H1 (cell line): Measurements from ENCODE around the gene PARP16. TPM values are rescaled to one million over a fixed set of nuclear protein-coding genes. Genes with fewer than 3 reads are reported as not detected.

Experiments used
- CTCF ChIA-PET: fragments of 300-600 bp; sonication (Branson Sonifier 250); formaldehyde crosslinking; loops from one replicate; lab custom pipeline; 2021; ENCODE audit not compliant: partially characterized antibody; lab: Charles Lee
- POLR2A ChIA-PET: fragments of 300-600 bp; sonication (Branson Sonifier 250); formaldehyde crosslinking; loops from one replicate; lab custom pipeline; 2021; ENCODE audit warnings: inconsistent platforms; ENCODE audit not compliant: partially characterized antibody; lab: Charles Lee
- DNase-seq, 2 experiments: peaks; one replicate each; pipeline versions ENCODE4 v3.0.0 to v3.0.0-alpha.2; 2010 to 2022; ENCODE audit warnings: low spot score in 2 of 2, low read depth in 1 of 2, mixed read lengths in 1 of 2
- FAIRE-seq: peaks from 2 replicates; lab custom pipeline; 2011; peaks lifted over from hg19 to GRCh38; lab: Jason Lieb, UNC
- H2AFZ ChIP-seq: 2 replicates; pipeline ENCODE4 v1.8.1; 2012; ENCODE audit warnings: low read length, inconsistent platforms
- H2AK5ac ChIP-seq: 2 replicates; pipeline ENCODE4 v1.6.1; 2013; ENCODE audit warnings: low read depth, low read length
- H2BK120ac ChIP-seq: replicated peaks from 2 replicates; pipeline ENCODE3; 2013; ENCODE audit warnings: low read depth, low read length, inconsistent platforms
- H2BK12ac ChIP-seq: 2 replicates; pipeline ENCODE4 v1.6.1; 2013; ENCODE audit warnings: low read depth, low read length
- H2BK15ac ChIP-seq: 2 replicates; pipeline ENCODE4 v1.6.1; 2013; ENCODE audit warnings: low read length
- H2BK20ac ChIP-seq: 2 replicates; pipeline ENCODE4 v1.6.1; 2013; ENCODE audit warnings: low read length
- H2BK5ac ChIP-seq: 2 replicates; pipeline ENCODE4 v1.6.1; 2013; ENCODE audit warnings: low read depth, low read length
- H3K14ac ChIP-seq: 2 replicates; pipeline ENCODE4 v1.6.1; 2013; ENCODE audit warnings: inconsistent platforms; ENCODE audit not compliant: insufficient read length
- H3K18ac ChIP-seq: 2 replicates; pipeline ENCODE4 v1.6.1; 2013; ENCODE audit warnings: low read length; ENCODE audit errors: extremely low read depth
- H3K23ac ChIP-seq: 2 replicates; pipeline ENCODE4 v1.6.1; 2013; ENCODE audit warnings: inconsistent platforms; ENCODE audit not compliant: insufficient read length
- H3K23me2 ChIP-seq: 2 replicates; pipeline ENCODE4 v1.6.1; 2013; ENCODE audit warnings: low read depth, low read length
- H3K27ac ChIP-seq: 2 replicates; pipeline ENCODE4 v1.6.1; 2011; ENCODE audit warnings: low read depth, low read length, inconsistent platforms
- H3K27me3 ChIP-seq, 4 experiments: replicated peaks in 1 of 4; 1 replicate in 1 of 4; 2 replicates in 3 of 4; pipeline versions ENCODE4 v1.6.1 to v1.8.1; 2011 to 2013; ENCODE audit warnings: low read length in 3 of 4, mild to moderate bottlenecking in 3 of 4, inconsistent platforms in 2 of 4, mixed read lengths in 2 of 4, moderate library complexity in 1 of 4; ENCODE audit not compliant: control insufficient read depth in 3 of 4, insufficient read depth in 3 of 4; ENCODE audit errors: extremely low read depth in 1 of 4
- H3K36me3 ChIP-seq, 4 experiments: 2 replicates each; pipeline versions ENCODE4 v1.6.1 to v1.8.1; 2011 to 2013; ENCODE audit warnings: mild to moderate bottlenecking in 4 of 4, low read length in 3 of 4, moderate library complexity in 2 of 4, control low read depth in 1 of 4, inconsistent platforms in 1 of 4; ENCODE audit not compliant: insufficient read depth in 4 of 4, control insufficient read depth in 2 of 4
- H3K4ac ChIP-seq: replicated peaks from 2 replicates; pipeline ENCODE3; 2013; ENCODE audit warnings: low read length, low read depth, mixed read lengths, inconsistent platforms; ENCODE audit not compliant: insufficient read length
- H3K4me1 ChIP-seq, 4 experiments: replicated peaks in 1 of 4; 1 replicate in 1 of 4; 2 replicates in 3 of 4; pipeline versions ENCODE4 v1.6.1 to v1.8.1; 2011 to 2013; ENCODE audit warnings: low read length in 3 of 4, inconsistent platforms in 2 of 4, mixed read lengths in 1 of 4; ENCODE audit not compliant: insufficient read depth in 4 of 4, control insufficient read depth in 3 of 4
- H3K4me2 ChIP-seq, 2 experiments: 2 replicates each; pipeline versions ENCODE4 v1.6.1 to v1.8.1; 2011 to 2013; ENCODE audit warnings: low read depth in 2 of 2, low read length in 2 of 2, control low read depth in 1 of 2, inconsistent platforms in 1 of 2, mild to moderate bottlenecking in 1 of 2; ENCODE audit not compliant: insufficient read depth in 1 of 2
- H3K4me3 ChIP-seq, 4 experiments: fragments of 200-600, 300-600 bp in 1 of 4; sonication (generic), shearing (Covaris generic), sonication (Bioruptor Twin) in 1 of 4; 2 replicates each; pipeline versions ENCODE4 v1.5.1 to v1.8.1; 2011 to 2016; ENCODE audit warnings: low read length in 4 of 4, low read depth in 3 of 4, control low read depth in 2 of 4, inconsistent platforms in 2 of 4, mild to moderate bottlenecking in 2 of 4, mixed read lengths in 1 of 4, moderate library complexity in 1 of 4; ENCODE audit not compliant: insufficient read depth in 2 of 4; ENCODE audit errors: extremely low read depth in 1 of 4
- H3K56ac ChIP-seq: replicated peaks from 2 replicates; pipeline ENCODE3; 2013; ENCODE audit warnings: low read depth, mild to moderate bottlenecking, mixed read lengths, low read length, inconsistent platforms; ENCODE audit not compliant: insufficient read length
- H3K79me1 ChIP-seq: 2 replicates; pipeline ENCODE4 v1.6.1; 2013; ENCODE audit warnings: low read depth, low read length, control low read depth
- H3K79me2 ChIP-seq, 2 experiments: 2 replicates each; pipeline versions ENCODE4 v1.6.1 to v1.8.1; 2012 to 2013; ENCODE audit warnings: low read length in 2 of 2, mild to moderate bottlenecking in 2 of 2, inconsistent platforms in 1 of 2; ENCODE audit not compliant: insufficient read depth in 2 of 2, control insufficient read depth in 1 of 2
- H3K9ac ChIP-seq, 4 experiments: replicated peaks in 1 of 4; 1 replicate in 1 of 4; 2 replicates in 3 of 4; pipeline versions ENCODE4 v1.6.1 to v1.8.1; 2011 to 2013; ENCODE audit warnings: low read depth in 3 of 4, low read length in 3 of 4, control low read depth in 2 of 4, mild to moderate bottlenecking in 2 of 4, moderate library complexity in 2 of 4, inconsistent platforms in 1 of 4; ENCODE audit errors: extremely low read depth in 1 of 4
- H3K9me3 ChIP-seq, 2 experiments: 2 replicates each; pipeline versions ENCODE4 v1.6.1 to v1.8.1; 2012 to 2013; ENCODE audit warnings: mild to moderate bottlenecking in 2 of 2, moderate library complexity in 2 of 2, control low read depth in 1 of 2, inconsistent platforms in 1 of 2, low read depth in 1 of 2, low read length in 1 of 2, mixed read lengths in 1 of 2; ENCODE audit not compliant: insufficient read depth in 2 of 2
- H4K20me1 ChIP-seq, 2 experiments: replicated peaks in 1 of 2; 2 replicates each; pipeline versions ENCODE3 to v1.8.1; 2011 to 2013; ENCODE audit warnings: inconsistent platforms in 2 of 2, low read length in 2 of 2, mild to moderate bottlenecking in 1 of 2; ENCODE audit not compliant: insufficient read depth in 2 of 2, control insufficient read depth in 1 of 2
- H4K5ac ChIP-seq: 2 replicates; pipeline ENCODE4 v1.6.1; 2013; ENCODE audit warnings: low read length, low read depth, mixed read lengths, inconsistent platforms; ENCODE audit not compliant: insufficient read length
- H4K8ac ChIP-seq: 2 replicates; pipeline ENCODE4 v1.8.0; 2013; ENCODE audit warnings: mild to moderate bottlenecking, moderate library complexity, low read length, inconsistent platforms; ENCODE audit not compliant: insufficient read depth; ENCODE audit errors: extremely low read depth
- H4K91ac ChIP-seq: replicated peaks from 2 replicates; pipeline ENCODE3; 2013; ENCODE audit warnings: low read length, mixed read lengths, inconsistent platforms; ENCODE audit not compliant: insufficient read length
- CBX5 ChIP-seq: fragments of 300-800, 300-1000 bp; sonication (generic); IDR thresholded peaks from 2 replicates; pipeline ENCODE4 v1.7.1; 2016; ENCODE audit warnings: antibody characterized with exemption, low read length, low read depth
- TEAD4 ChIP-seq: IDR thresholded peaks from 2 replicates; pipeline ENCODE4 v1.6.1; 2012; ENCODE audit warnings: low read depth, low read length, inconsistent platforms, mixed read lengths
- WGBS, 2 experiments: shearing (Covaris generic) in 1 of 2; methylation state at CpG; one replicate each; pipeline versions ENCODE4 v1.1.6 to v1.1.7; 2013 to 2015; ENCODE audit warnings: low lambda C conversion rate in 2 of 2, mixed read lengths in 2 of 2, inconsistent platforms in 1 of 2, low coverage in 1 of 2, missing lambda C conversion rate in 1 of 2; ENCODE audit not compliant: insufficient replicate concordance in 2 of 2, insufficient coverage in 1 of 2, insufficient read length in 1 of 2; ENCODE audit errors: extremely low coverage in 1 of 2, missing lambda C conversion rate in 1 of 2; 5-methylcytosine and 5-hydroxymethylcytosine counted together
- polyA plus RNA-seq, 7 experiments: library from polyadenylated mRNA; depleted of rRNA in 3 of 7; stranded (reverse) in 5 of 7; unstranded in 2 of 7; fragments of >200 nt in 5 of 7; fragments of 200-250 nt in 2 of 7; gene quantifications; 1 replicate in 5 of 7; 2 replicates in 1 of 7; 4 replicates in 1 of 7; pipeline versions ENCODE4 v1.2.1 to v1.2.3, GENCODE V29; 2011 to 2013; ENCODE audit warnings: missing spikeins in 2 of 7, mixed read lengths in 2 of 7
- total RNA-seq: library from RNA; stranded (reverse); fragmentation: NEBNext Ultra II Directional; extraction: Animal tissue kit (Norgen Biotek cat#: 25700); gene quantifications from 2 replicates; pipeline ENCODE4 v1.2.1, GENCODE V29; 2021

PARP16 gene
- total and polyA plus RNA-seq, 2 of the 8 experiments (the other 6 are each of a cell fraction or from before 2014, with no cell fraction given) = 3.7 to 5.0 TPM

GRCh38 chr15:65334586-65335231 lies 48.0 kb upstream of the PARP16 start:
- H3K4me2 ChIP-seq = peak overlapping the region in 1 of 2 experiments; percentile 6; a peak in 2 of 4 replicates
- H3K4me3 ChIP-seq = no peak overlapping the region
- H2BK5ac ChIP-seq = no peak overlapping the region
- H3K4me1 ChIP-seq = peaks cover 20 to 44% (median 34%) of the 10 kb centered on the region in 4 experiments
- peak overlapping the region; percentile 93 for H3K18ac ChIP-seq
- no peaks in the 10 kb centered on the region for H3K27me3 ChIP-seq
- POLR2A ChIA-PET = interaction anchor here (0.9 to 2.2 kb wide), 10 partner anchors 8 to 81 kb away, joined by 3 to 10 read pairs (median 4); partner anchors contain the start of gene RNU5B-1
- H4K20me1 ChIP-seq = peaks cover 4 to 10% of the 10 kb centered on the region in 2 experiments
- H3K23me2 ChIP-seq = no peaks in the 10 kb centered on the region
- peaks cover 7% of the 10 kb centered on the region for H3K79me1 ChIP-seq
- no peak overlapping the region for H2AFZ ChIP-seq
- CTCF ChIA-PET = interaction anchor here (1.5 to 3.2 kb wide), 4 partner anchors 8 to 51 kb away, joined by 6 to 17 read pairs (median 13); no protein-coding TSS in a partner anchor
- WGBS, 2 experiments = 70% methylated on average over 15 of the region's 20 CpGs; no CpG with 5 or more reads in 1 of the 2 experiments
- H3K56ac ChIP-seq = no peak overlapping the region
- peak overlapping the region; percentile 46; the same call in 1 of the 2 replicates for H2BK15ac ChIP-seq
- peak overlapping the region; percentile 4; the same call in 1 of the 2 replicates for H2AK5ac ChIP-seq
- H2BK20ac ChIP-seq = no peak overlapping the region
- TF ChIP-seq TEAD4 (0 out of 2 replicates have a peak, but pooled peaks have one; percentile 45), CBX5 (no peak)
- peaks cover 0 to 2% (median 2%) of the 10 kb centered on the region in 4 experiments; a peak in 3 of 8 replicates for H3K36me3 ChIP-seq
- no peak overlapping the region for H3K23ac ChIP-seq
- H4K91ac ChIP-seq = peak overlapping the region; percentile 52
- no peak overlapping the region for H4K5ac ChIP-seq
- no peak overlapping the region for H2BK120ac ChIP-seq
- peak in 1 of 2 experiments; percentile 51 for DNase-seq
- H3K9ac ChIP-seq = peak overlapping the region in 2 of 4 experiments; percentile 2 to 20; a peak in 1 of 7 replicates
- H2BK12ac ChIP-seq = peak overlapping the region; percentile 4; the same call in 1 of the 2 replicates
- FAIRE-seq = no peak
- peak overlapping the region; percentile 69 for H4K8ac ChIP-seq
- H3K27ac ChIP-seq = no peak overlapping the region
- peak overlapping the region; percentile 19 for H3K4ac ChIP-seq
- H3K9me3 ChIP-seq = no peaks in the 10 kb centered on the region
- H3K79me2 ChIP-seq = no peaks in the 10 kb centered on the region
- H3K14ac ChIP-seq = no peak overlapping the region
